H1 (cell line): Measurements from ENCODE around the gene EIF2S2. TPM values are rescaled to one million over a fixed set of nuclear protein-coding genes. Genes with fewer than 3 reads are reported as not detected.

Source experiments
- microRNA-seq, 2 experiments: library from miRNA; unstranded; fragments of <30 nt; microRNA quantifications; one replicate each; pipeline versions ENCODE4 to v1.2.0, GENCODE V29; 2016 to 2020; ENCODE audit warnings: borderline microRNAs expressed in 2 of 2, borderline number of aligned reads in 2 of 2, borderline replicate concordance in 1 of 2
- polyA plus RNA-seq, 7 experiments: library from polyadenylated mRNA; depleted of rRNA in 3 of 7; stranded (reverse) in 5 of 7; unstranded in 2 of 7; fragments of >200 nt in 5 of 7; fragments of 200-250 nt in 2 of 7; gene quantifications; 1 replicate in 5 of 7; 2 replicates in 1 of 7; 4 replicates in 1 of 7; pipeline versions ENCODE4 v1.2.1 to v1.2.3, GENCODE V29; 2011 to 2013; ENCODE audit warnings: missing spikeins in 2 of 7, mixed read lengths in 2 of 7
- small RNA-seq: library from polyadenylated mRNA; stranded (forward); fragments of <200 nt; extraction: miRNeasy Mini kit (QIAGEN cat#:217004); gene quantifications from one replicate; pipeline ENCODE3, GENCODE V24; 2013; ENCODE audit not compliant: insufficient read depth
- total RNA-seq: library from RNA; stranded (reverse); fragmentation: NEBNext Ultra II Directional; extraction: Animal tissue kit (Norgen Biotek cat#: 25700); gene quantifications from 2 replicates; pipeline ENCODE4 v1.2.1, GENCODE V29; 2021

EIF2S2 gene
- total and polyA plus RNA-seq, 2 of the 8 experiments (the other 6 are each of a cell fraction or from before 2014, with no cell fraction given): 59.5 to 142 TPM

Small RNA genes within 50 kb of the gene (microRNA-seq; reads per million reads assigned to microRNA genes)
- gene MIR4755: 0 reads per million in 2 experiments

Small RNA genes within 50 kb of the gene (small RNA-seq; reads per million reads assigned to genes)
- not detected for gene MIR4755

Other genes starting within 250 kb of the EIF2S2 start
- gene RALY, start 118.3 kb downstream of the EIF2S2 start, total RNA-seq: 148 and 150 TPM in 2 replicates
- gene RALY, start 118.3 kb downstream of the EIF2S2 start, polyA plus RNA-seq (2011; rRNA removed): 133 and 185 TPM in 2 replicates
- not detected in 2 replicates for gene ASIP, start 129.2 kb upstream of the EIF2S2 start, total RNA-seq
- gene ASIP, start 129.2 kb upstream of the EIF2S2 start, polyA plus RNA-seq (2011; rRNA removed): not detected in 2 replicates
- gene AHCY, start 191.1 kb upstream of the EIF2S2 start, total RNA-seq: 404 and 414 TPM in 2 replicates
- 638 and 688 TPM in 2 replicates for gene AHCY, start 191.1 kb upstream of the EIF2S2 start, polyA plus RNA-seq (2011; rRNA removed)